ENCODE results near the gene ABHD17B.
A peak's percentile ranks its signal among the peaks of the same experiment; 100 is the strongest.
"Not testable (repeated sequence)": the region's sequence is repeated elsewhere in the genome, so short reads cannot be mapped to it uniquely, and the experiment has no call there.

The ABHD17B gene

GRCh38 chr9:71911908-71912335 lies 929 bp upstream of the ABHD17B start:
- DNase-seq: no peak

- no peak for DNase-seq
These were observed 338 bp downstream of the ABHD17B start for GRCh38 chr9:71910650-71911060.

GRCh38 chr9:71909887-71910649 lies 925 bp downstream of the ABHD17B start:
- DNase-seq: peak; percentile 22 to 26

GRCh38 chr9:71908825-71909224 lies 2.2 kb downstream of the ABHD17B start:
- no peak for DNase-seq

DNA sequence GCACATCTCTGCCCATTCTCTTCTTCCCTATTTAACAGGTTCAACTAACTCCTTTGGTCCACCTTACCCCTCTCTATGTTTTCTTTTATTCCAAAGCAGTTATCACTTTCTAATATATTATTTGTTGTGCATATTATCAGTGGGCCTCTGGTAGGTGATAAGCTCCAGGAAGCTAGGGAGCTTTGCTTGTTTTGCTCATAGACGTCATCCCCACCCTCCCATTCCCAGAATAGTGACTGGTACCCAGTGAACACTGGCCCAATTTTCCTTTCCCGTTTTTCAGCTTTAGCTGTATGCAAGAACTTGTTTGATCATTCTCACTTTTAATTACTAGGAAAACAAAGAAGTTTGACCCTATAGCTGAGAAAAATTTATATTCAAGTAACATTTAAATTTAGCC lies 6.9 kb downstream of the ABHD17B start:
- no peak for DNase-seq

DNA sequence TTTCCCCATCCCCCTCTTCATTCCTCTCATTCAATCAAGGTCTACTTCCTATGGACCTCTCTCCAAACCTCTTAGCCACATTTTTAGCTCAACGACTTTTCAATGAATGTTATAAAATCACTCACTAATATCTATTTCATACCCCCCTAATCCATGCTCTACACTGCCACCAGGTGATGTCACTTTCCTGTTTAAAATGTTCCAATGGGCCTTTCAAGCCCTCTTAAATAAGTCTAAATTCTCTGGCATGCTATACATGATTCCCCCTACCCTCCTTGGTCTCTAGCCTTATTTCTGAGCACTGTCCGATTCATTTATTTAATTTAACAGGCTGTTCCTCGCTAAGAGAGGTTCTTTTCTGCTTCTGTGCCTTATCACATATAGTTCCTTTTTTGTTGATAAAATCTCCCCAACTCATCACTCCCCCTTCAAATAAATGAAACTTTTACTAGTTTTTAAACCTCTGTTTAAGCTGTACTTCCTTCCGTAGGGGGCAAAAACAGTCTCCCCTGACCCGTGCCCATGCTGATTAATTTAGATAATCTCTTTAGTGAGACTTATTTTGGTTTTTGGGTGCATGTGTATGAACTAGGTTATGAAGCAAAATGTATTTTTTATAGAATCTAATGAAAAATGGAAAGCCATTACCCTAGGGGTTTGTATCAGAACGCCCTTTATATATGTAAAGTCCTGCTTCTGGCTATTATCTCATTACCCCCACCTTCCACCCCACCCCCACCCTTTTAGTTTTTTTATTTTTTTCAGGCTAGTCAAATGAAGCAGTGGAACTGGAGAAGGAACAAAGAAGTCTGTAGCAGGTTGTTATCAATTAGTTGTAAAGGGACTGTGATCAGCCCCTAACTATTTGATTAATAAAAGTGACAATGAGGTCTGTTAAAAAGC lies 9.0 kb downstream of the ABHD17B start:
- DNase-seq: no peak

- not testable (repeated sequence) for DNase-seq
These were observed 12.2 kb downstream of the ABHD17B start for GRCh38 chr9:71898756-71899155.

GRCh38 chr9:71897577-71897976 lies 13.4 kb downstream of the ABHD17B start:
- no peak for DNase-seq

GRCh38 chr9:71896761-71897160 lies 14.2 kb downstream of the ABHD17B start:
- DNase-seq: no peak

- DNase-seq: no peak
These were observed 15.0 kb downstream of the ABHD17B start for GRCh38 chr9:71895955-71896354.

GRCh38 chr9:71895117-71895516 lies 15.9 kb downstream of the ABHD17B start:
- no peak for DNase-seq

DNA sequence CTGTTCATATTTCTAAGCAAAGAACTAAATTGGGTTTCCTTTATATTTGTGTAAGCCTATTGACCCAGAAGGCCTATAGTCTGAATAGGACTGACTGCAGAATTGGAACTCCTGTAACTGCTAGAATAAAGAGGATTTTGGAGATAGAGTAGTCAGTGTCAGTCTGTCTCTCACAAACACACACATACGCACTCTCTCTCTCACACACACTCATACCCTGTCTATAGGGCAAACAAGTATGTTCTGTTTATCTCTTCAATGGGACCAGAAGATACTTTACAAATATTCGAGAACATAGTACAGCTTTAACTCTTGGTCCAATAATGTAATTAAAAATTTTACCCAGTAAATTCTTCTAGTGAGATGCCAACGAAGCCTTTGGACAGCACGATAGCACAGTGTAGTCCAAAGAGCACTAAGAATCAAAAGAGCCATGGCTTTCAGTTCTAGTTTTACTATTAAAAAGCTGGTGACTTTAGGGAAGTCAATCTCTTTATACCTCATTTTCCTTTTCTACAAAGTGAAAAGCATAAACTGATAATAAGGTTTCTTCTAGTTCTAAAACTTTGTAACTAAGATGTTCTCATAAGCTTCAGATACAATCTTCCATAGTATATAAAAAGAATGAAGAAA lies 19.3 kb downstream of the ABHD17B start:
- no peak for DNase-seq

GRCh38 chr9:71890042-71890679 lies 20.8 kb downstream of the ABHD17B start:
- no peak for DNase-seq

DNA sequence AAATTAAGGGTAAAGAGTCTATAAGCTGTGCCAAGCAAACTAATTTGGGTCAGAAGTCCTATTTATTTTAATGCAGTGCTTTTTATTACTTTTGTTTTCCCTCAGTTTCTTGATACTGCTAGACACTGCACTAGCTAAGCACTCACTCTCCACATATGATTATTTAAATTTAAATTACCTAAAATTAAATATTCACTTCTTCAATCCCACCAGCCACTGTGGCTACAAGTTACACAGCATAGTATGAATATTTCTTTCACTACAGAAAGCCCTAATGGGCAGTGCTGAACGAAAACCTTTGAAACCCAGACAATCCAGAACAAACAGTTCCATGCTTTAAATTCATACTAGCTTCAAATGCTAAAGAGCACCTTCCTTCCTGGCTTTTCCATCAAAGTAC lies 23.6 kb downstream of the ABHD17B start:
- no peak for DNase-seq

- no peak for DNase-seq
These were observed 24.5 kb downstream of the ABHD17B start for GRCh38 chr9:71886541-71886940.

DNA sequence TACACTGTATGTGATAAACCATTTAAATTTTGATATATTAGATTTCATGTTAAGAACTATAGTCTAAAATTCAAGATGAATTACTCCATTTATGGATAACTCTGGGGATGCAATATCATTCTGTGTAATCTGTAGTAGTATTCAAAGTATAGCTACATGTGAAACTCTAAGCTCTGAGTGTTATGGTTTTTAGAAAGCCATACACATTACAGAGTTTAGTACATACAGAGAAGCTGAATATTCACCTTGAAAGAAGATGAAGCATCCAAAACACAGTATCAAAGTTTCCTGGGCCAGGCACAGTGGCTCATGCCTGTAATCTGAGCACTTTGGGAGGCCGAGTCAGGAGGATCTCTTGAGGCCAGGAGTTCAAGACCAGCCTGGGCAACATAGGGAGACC lies 25.0 kb downstream of the ABHD17B start:
- no peak for DNase-seq

DNA sequence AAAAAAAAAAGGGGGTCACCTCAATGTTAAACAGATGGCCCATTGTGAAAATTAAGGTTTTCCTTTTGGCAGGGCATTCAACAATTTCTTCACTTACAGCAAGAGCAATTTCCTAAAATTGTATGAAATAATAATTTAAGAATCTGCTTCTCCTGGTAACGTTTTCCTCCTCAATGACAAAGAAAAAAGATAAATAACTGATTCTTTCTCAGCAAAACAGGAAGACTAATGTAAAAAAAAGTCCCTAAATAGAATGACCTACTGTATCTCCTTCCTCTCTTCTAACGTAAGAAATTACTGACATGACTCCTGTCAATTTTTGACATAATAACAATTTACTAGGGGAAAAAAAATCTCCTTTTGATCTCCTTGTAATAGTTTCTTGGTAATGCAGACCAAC lies 25.5 kb downstream of the ABHD17B start:
- DNase-seq: no peak

GRCh38 chr9:71884005-71884404 lies 27.0 kb downstream of the ABHD17B start:
- no peak for DNase-seq

DNA sequence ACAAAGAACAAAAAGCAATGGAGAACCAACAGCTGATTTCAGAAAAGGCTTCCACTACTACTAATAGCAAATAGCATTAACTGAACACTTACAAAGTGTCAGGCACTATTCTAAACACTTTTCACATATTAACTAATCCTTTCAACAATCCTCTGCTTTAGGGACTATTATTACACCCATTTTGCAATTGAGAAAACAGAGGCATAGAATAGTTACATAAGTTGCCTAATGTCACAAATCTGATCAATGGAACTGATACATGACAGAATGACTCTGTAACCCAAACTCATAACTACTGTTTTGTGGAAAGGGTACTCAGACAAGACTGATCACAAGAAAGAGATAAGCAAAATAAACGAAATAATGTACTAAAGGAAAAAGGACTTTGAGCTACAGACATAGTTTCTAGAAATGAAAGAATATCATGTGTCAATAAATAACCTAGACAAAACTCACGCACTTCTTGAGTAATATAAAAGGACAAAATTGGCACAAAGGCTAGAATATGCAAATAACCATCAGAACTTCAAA lies 31.3 kb downstream of the ABHD17B start:
- DNase-seq: no peak

GRCh38 chr9:71878327-71879274 lies 32.4 kb downstream of the ABHD17B start:
- no peak for DNase-seq

- no peak for DNase-seq
These were observed 34.2 kb downstream of the ABHD17B start for GRCh38 chr9:71876829-71877228.

- DNase-seq: no peak
These were observed 34.9 kb downstream of the ABHD17B start for GRCh38 chr9:71876106-71876505.
